ENCODE data around the gene HEATR9.

DNA sequence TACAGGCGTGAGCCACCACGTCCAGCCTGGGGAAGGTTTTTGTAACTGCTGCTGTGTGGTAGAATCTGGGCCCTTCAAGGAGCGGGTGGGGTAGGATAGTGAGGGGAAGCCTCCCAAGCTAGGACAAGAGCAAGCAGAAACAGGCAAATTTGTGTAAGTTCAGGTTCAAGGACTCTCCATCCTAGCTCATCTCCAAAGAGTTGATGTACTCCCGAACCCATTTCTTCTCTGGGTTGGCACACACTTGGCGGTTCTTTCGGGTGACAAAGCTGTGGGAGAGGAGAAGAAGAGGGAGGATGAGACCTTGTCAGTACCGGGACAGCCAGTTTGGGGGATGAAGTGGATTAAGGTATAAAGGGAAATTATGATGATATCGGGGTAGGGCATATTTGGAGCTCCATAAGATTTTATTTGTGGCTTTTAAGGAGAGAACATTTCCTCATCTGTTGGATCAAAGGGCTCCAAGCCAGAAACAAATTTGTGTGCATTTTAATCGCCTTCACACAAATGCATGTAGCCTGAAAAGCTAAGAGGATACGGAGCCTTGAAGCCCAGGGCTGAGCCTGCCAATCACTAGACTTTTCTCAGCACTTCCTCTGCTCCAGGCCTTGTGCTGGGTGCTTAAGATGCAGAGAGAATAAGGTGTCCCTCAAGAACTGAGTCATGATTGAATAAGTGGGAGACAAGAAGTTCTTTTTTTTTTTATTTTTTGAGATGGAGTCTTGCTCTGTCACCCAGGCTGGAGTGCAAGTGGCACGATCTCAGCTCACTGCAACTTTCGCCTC lies 3.7 kb upstream of the HEATR9 start:
- TF ChIP-seq, protein P1, sequence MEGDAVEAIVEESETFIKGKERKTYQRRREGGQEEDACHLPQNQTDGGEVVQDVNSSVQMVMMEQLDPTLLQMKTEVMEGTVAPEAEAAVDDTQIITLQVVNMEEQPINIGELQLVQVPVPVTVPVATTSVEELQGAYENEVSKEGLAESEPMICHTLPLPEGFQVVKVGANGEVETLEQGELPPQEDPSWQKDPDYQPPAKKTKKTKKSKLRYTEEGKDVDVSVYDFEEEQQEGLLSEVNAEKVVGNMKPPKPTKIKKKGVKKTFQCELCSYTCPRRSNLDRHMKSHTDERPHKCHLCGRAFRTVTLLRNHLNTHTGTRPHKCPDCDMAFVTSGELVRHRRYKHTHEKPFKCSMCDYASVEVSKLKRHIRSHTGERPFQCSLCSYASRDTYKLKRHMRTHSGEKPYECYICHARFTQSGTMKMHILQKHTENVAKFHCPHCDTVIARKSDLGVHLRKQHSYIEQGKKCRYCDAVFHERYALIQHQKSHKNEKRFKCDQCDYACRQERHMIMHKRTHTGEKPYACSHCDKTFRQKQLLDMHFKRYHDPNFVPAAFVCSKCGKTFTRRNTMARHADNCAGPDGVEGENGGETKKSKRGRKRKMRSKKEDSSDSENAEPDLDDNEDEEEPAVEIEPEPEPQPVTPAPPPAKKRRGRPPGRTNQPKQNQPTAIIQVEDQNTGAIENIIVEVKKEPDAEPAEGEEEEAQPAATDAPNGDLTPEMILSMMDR (IDR thresholded peaks at IDR 0.05) = no peak
- no peak for TF ChIP-seq POLR2AphosphoS5 (IDR thresholded peaks at IDR 0.05)
- TF ChIP-seq POLR2A (IDR thresholded peaks at IDR 0.05) = no peak

All from gastroesophageal sphincter (tissue), 3 donors.